Smooth muscle cell (in vitro differentiated cells): ENCODE results near the gene GALNT5. TPM values are rescaled to one million over a fixed set of nuclear protein-coding genes. Genes with fewer than 3 reads are reported as not detected.

ENCODE experiments used
- DNase-seq: peaks from one replicate; lab custom pipeline; 2025; ENCODE audit not compliant: unreplicated experiment; lab: John Stamatoyannopoulos, UW
- H2AFZ ChIP-seq: fragments of 200-600 bp; sonication (generic); 2 replicates; pipeline ENCODE4 v1.6.0; 2016; ENCODE audit warnings: antibody characterized with exemption, low read depth, mild to moderate bottlenecking
- H3F3A ChIP-seq: fragments of 200-600 bp; sonication (generic); 2 replicates; pipeline ENCODE4 v1.6.0; 2017; ENCODE audit warnings: antibody characterized with exemption, low read depth
- H3K27ac ChIP-seq: fragments of 200-600 bp; sonication (generic); 2 replicates; pipeline ENCODE4 v1.5.1; 2016; ENCODE audit warnings: low read depth, mild to moderate bottlenecking
- H3K27me3 ChIP-seq: fragments of 200-600 bp; sonication (generic); 2 replicates; pipeline ENCODE4 v1.6.1; 2016; ENCODE audit warnings: low read depth, mild to moderate bottlenecking
- H3K36me3 ChIP-seq: fragments of 200-600 bp; sonication (generic); 2 replicates; pipeline ENCODE4 v1.5.1; 2016; ENCODE audit warnings: low read depth
- H3K4me1 ChIP-seq: fragments of 200-600 bp; sonication (generic); 2 replicates; pipeline ENCODE4 v1.5.1; 2016; ENCODE audit warnings: low read depth
- H3K4me2 ChIP-seq: fragments of 200-600 bp; sonication (generic); 2 replicates; pipeline ENCODE4 v1.6.0; 2016; ENCODE audit warnings: mild to moderate bottlenecking
- H3K4me3 ChIP-seq: fragments of 200-600 bp; sonication (generic); 2 replicates; pipeline ENCODE4 v1.5.1; 2016; ENCODE audit warnings: mild to moderate bottlenecking
- H3K79me2 ChIP-seq: fragments of 200-600 bp; sonication (generic); 2 replicates; pipeline ENCODE4 v1.6.0; 2016; ENCODE audit warnings: low read depth, mild to moderate bottlenecking
- H3K9ac ChIP-seq: fragments of 200-600 bp; sonication (generic); 2 replicates; pipeline ENCODE4 v1.6.0; 2016; ENCODE audit warnings: low read depth
- H3K9me3 ChIP-seq: fragments of 200-600 bp; sonication (generic); replicated peaks from 2 replicates; pipeline ENCODE4 v1.5.1; 2016; ENCODE audit warnings: low read depth
- H4K20me1 ChIP-seq: fragments of 200-600 bp; sonication (generic); 2 replicates; pipeline ENCODE4 v1.6.0; 2016; ENCODE audit warnings: low read depth
- CTCF ChIP-seq: fragments of 200-600 bp; sonication (generic); IDR thresholded peaks from 2 replicates; pipeline ENCODE4 v1.5.1; 2017; ENCODE audit warnings: borderline replicate concordance, mild to moderate bottlenecking, antibody characterized with exemption; ENCODE audit not compliant: insufficient read depth, poor library complexity, severe bottlenecking
- WGBS: methylation state at CpG from one replicate; pipeline ENCODE4 v1.1.7; 2016; ENCODE audit warnings: low lambda C conversion rate; 5-methylcytosine and 5-hydroxymethylcytosine counted together
- polyA plus RNA-seq: library from polyadenylated mRNA; unstranded; fragments of >200 nt; fragmentation: Nextera tagmentation; extraction: Ambion mirVana; gene quantifications from 2 replicates; pipeline ENCODE4 v1.2.1, GENCODE V29; 2016
- total RNA-seq: library from RNA; depleted of rRNA; stranded (reverse); fragments of >200 nt; gene quantifications from 2 replicates; pipeline ENCODE4 v1.2.3, GENCODE V29; 2014

GALNT5 gene
- 1.8 and 2.5 TPM in 2 replicates for total RNA-seq
- 1.5 and 2.0 TPM in 2 replicates for polyA plus RNA-seq

- no peak for DNase-seq
- Histone ChIP-seq H3K4me2 (peak within 1 kb of the TSS; percentile 83), H3K27ac (no peak within 1 kb of the TSS), H3K36me3 (no peaks in the 10 kb centered on the region), H3K9me3 (no peaks in the 10 kb centered on the region), H3K9ac (peak within 1 kb of the TSS; percentile 50), H4K20me1 (no peaks in the 10 kb centered on the region), H3K4me3 (peak within 1 kb of the TSS; percentile 48), H3K79me2 (no peaks in the 10 kb centered on the region), H3K27me3 (no peaks in the 10 kb centered on the region), H3F3A (no peaks in the 10 kb centered on the region), H2AFZ (peak within 1 kb of the TSS; percentile 99), H3K4me1 (peaks cover 7% of the 10 kb centered on the region)
- WGBS = 27% methylated on average over 15 of the region's 15 CpGs
- TF ChIP-seq CTCF = no peak
These were observed at the start of gene GALNT5 for GRCh38 chr2:157257312-157258252. Gene GALNT5, plus strand, starts transcription at chr2:157257705. Its CDS starts 378 bp downstream, at chr2:157258083.

- no peaks in the 10 kb centered on the region for H4K20me1 ChIP-seq
- H3K27ac ChIP-seq = no peak overlapping the region
- H3K4me2 ChIP-seq = no peak overlapping the region
- H3K36me3 ChIP-seq = no peaks in the 10 kb centered on the region
- H3K9ac ChIP-seq = no peak overlapping the region
- no peaks in the 10 kb centered on the region for H3K4me1 ChIP-seq
- H3K9me3 ChIP-seq = no peaks in the 10 kb centered on the region
- DNase-seq = no peak
- H3K79me2 ChIP-seq = no peaks in the 10 kb centered on the region
- no peak for TF ChIP-seq CTCF
- no peaks in the 10 kb centered on the region for H3F3A ChIP-seq
- no peaks in the 10 kb centered on the region for H3K27me3 ChIP-seq
- H3K4me3 ChIP-seq = no peak overlapping the region
- no peak overlapping the region for H2AFZ ChIP-seq
These were observed 41.1 kb upstream of the GALNT5 start for GRCh38 chr2:157216286-157216965.

- H3K27ac ChIP-seq = no peak overlapping the region
- no peak for DNase-seq
- no peaks in the 10 kb centered on the region for H3K36me3 ChIP-seq
- H3K9ac ChIP-seq = no peak overlapping the region
- no peaks in the 10 kb centered on the region for H3K27me3 ChIP-seq
- no peak overlapping the region for H3K4me3 ChIP-seq
- no peak overlapping the region for H2AFZ ChIP-seq
- no peaks in the 10 kb centered on the region for H3K4me1 ChIP-seq
- 91% methylated on average over 2 of the region's 2 CpGs for WGBS
- no peak for TF ChIP-seq CTCF
- H3F3A ChIP-seq = no peaks in the 10 kb centered on the region
- no peaks in the 10 kb centered on the region for H4K20me1 ChIP-seq
- no peak overlapping the region for H3K4me2 ChIP-seq
- no peaks in the 10 kb centered on the region for H3K79me2 ChIP-seq
- H3K9me3 ChIP-seq = no peaks in the 10 kb centered on the region
These were observed 40.1 kb upstream of the GALNT5 start for GRCh38 chr2:157217409-157217808.
